Upper lobe of left lung (tissue), 4 donors: ENCODE measurements around the gene SCN4B.

ENCODE experiments used
- CTCF ChIP-seq, 6 experiments: fragments of 450-650 bp in 4 of 6; fragments of 200-600 bp in 2 of 6; sonication (generic) in 2 of 6; IDR thresholded peaks; one replicate each; pipeline ENCODE4 v1.5.1; 2016 to 2019; ENCODE audit warnings: antibody characterized with exemption in 6 of 6
- EP300 ChIP-seq, 4 donors: sonication (generic); formaldehyde crosslinking; IDR thresholded peaks; one replicate each; pipeline ENCODE4 v1.5.1; 2017; ENCODE audit warnings: antibody characterized with exemption in 4 of 4, control low read depth in 2 of 4
- POLR2A ChIP-seq, 4 donors: fragments of 450-650 bp; IDR thresholded peaks; one replicate each; pipeline ENCODE4 v1.5.1; 2016 to 2017; ENCODE audit warnings: antibody characterized with exemption in 4 of 4, mild to moderate bottlenecking in 2 of 4

GRCh38 chr11:118136801-118137200, 15.8 kb downstream of the SCN4B start:
- TF ChIP-seq POLR2A (IDR thresholded peaks at IDR 0.05) (no peak), EP300 (IDR thresholded peaks at IDR 0.05) (no peak), CTCF (IDR thresholded peaks at IDR 0.05) (no peak)
